AG04450 (cell line): ENCODE data around the gene CAV2. TPM values are rescaled to one million over a fixed set of nuclear protein-coding genes. Genes with fewer than 3 reads are reported as not detected.

Experiments
- CTCF ChIA-PET: fragments of 300-600, 350-600 bp; formaldehyde crosslinking; extraction: SDS; loops from one replicate; lab custom pipeline; 2022; ENCODE audit warnings: antibody characterized with exemption, inconsistent platforms; lab: Charles Lee
- POLR2A ChIA-PET: fragments of 350-600 bp; formaldehyde crosslinking; extraction: SDS; loops from one replicate; lab custom pipeline; 2021; ENCODE audit warnings: antibody characterized with exemption, inconsistent platforms; lab: Yijun Ruan, JAX
- DNase-seq: peaks from one replicate; pipeline ENCODE4 v3.0.0-alpha.2; 2011; ENCODE audit warnings: low read depth, low spot score
- H3K27ac ChIP-seq: one replicate; pipeline ENCODE4 v1.5.1; 2012; ENCODE audit warnings: low read depth, low read length, control low read depth
- H3K27me3 ChIP-seq: one replicate; pipeline ENCODE4 v1.6.0; 2012; ENCODE audit warnings: low read length; ENCODE audit not compliant: control insufficient read depth, insufficient read depth
- H3K4me3 ChIP-seq: 2 replicates; pipeline ENCODE4 v1.5.1; 2011; ENCODE audit warnings: mild to moderate bottlenecking, low read depth, low read length, control low read depth
- H3K9me3 ChIP-seq: 2 replicates; pipeline ENCODE4 v1.5.1; 2012; ENCODE audit warnings: low read length; ENCODE audit not compliant: control insufficient read depth, insufficient read depth
- CTCF ChIP-seq: IDR thresholded peaks from 2 replicates; pipeline ENCODE4 v1.5.1; 2011; ENCODE audit warnings: low read depth, low read length, control low read depth, inconsistent platforms
- polyA plus RNA-seq: library from polyadenylated mRNA; depleted of rRNA; stranded (reverse); fragments of >200 nt; gene quantifications from 2 replicates; pipeline ENCODE4 v1.2.3, GENCODE V29; 2011

Gene CAV2
- polyA plus RNA-seq, 1 experiment, result 265 TPM

GRCh38 chr7:116500078-116500853, 728 bp downstream of the CAV2 start:
- peak overlapping the region; percentile 75 for H3K27ac ChIP-seq
- POLR2A ChIA-PET, result interaction anchor here (0.6 to 1.0 kb wide), 2 partner anchors 26 to 57 kb away, joined by 3 read pairs; no protein-coding TSS in a partner anchor
- DNase-seq, result no peak

DNA sequence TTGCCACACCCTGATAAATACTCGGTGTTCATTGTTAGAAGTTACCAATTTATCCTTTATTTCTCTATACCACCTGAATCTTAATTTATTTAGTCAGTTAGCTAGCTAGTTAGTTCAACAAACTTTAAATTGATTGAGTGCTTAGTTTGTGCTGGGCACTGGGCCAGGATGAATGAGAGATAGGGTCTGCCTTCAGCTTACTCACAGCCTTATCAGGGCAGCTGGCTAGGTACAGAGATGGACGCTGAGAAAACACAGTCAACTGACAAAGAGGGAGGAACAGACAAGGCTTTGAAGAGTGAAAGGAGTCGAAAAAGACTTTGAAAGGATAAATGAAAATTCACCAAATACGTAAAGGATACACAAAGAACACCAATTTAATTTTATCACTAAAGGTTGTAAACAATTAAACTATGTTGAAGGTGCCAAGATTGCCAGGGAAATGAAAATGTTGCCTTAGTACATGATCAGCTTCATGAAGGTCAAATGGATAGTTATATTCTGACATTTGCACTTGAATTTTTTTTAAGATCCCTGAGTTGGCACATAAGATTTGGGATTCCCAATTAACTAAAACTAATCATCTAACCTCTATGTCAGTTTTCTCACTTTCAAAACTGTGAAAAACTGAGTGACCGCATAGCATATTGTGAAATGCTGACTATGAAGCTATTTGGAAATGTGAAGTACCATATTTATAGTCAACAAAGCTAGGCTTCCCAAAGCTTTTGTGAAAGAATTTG, 2.1 kb downstream of the CAV2 start:
- no peaks in the 10 kb centered on the region for H3K27me3 ChIP-seq
- H3K9me3 ChIP-seq, result no peaks in the 10 kb centered on the region; the same call in 1 of the 2 replicates
- POLR2A ChIA-PET, result interaction anchor here (0.5 to 1.1 kb wide), 3 partner anchors 25 to 60 kb away, joined by 4 to 11 read pairs (median 10); no protein-coding TSS in a partner anchor
- TF ChIP-seq CTCF, result no peak
- H3K27ac ChIP-seq, result no peak overlapping the region
- CTCF ChIA-PET, result interaction anchor here (0.6 to 2.4 kb wide), 7 partner anchors 21 to 329 kb away, joined by 3 to 10 read pairs (median 4); partner anchors contain the start of gene CAV1
- DNase-seq, result no peak
- peak overlapping the region; percentile 89 for H3K4me3 ChIP-seq

More at GRCh38 chr7:116500078-116500853, 728 bp downstream of the CAV2 start:
- H3K27me3 ChIP-seq, result no peaks in the 10 kb centered on the region
- H3K4me3 ChIP-seq, result peak overlapping the region; percentile 89
- TF ChIP-seq CTCF, result no peak
- CTCF ChIA-PET, result interaction anchor here (0.6 kb wide), 1 partner anchor 23 kb away, joined by 3 read pairs; no protein-coding TSS in a partner anchor
- H3K9me3 ChIP-seq, result no peaks in the 10 kb centered on the region; the same call in 1 of the 2 replicates

DNA sequence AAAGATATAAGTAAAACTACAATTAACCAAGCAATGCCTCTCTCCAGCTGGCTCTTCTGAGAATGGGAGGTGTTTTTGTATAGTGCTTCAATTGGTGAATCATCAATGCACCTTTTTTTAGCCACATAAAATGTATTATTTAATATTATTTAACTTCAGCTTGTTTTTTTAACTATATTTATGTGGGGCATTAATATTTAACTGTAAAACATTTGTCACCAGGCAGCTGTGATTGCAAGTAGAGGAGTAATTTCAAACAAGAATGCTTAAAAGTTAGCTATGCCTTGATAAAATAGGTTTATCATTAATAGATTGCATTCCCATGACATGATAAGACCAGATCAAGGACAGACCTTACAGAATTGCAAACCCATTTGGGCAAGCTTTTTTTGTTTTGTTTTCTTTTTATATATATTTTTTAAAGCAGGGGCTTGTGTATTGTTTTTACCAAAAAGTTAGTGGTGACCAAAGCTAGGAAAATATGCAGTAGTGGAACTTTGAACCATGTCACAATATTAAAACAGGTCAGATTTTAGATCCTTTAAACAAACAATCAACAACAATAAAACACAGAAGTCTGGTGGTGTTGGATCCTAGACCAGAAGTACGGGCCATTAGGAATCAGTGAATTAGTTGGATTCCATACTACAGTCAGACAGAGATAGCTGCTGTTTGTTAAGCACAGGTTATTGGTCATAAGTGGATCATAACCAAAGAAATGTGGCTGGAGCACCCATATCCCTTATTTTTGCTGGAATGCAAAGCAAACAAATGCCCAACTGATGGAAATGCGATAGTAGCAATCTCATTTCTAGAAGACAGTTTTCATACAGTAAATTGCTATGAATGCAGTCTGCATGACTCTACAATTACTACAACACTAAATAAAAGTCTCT, 2.9 kb downstream of the CAV2 start:
- CTCF ChIA-PET, result interaction anchor here (0.6 to 2.4 kb wide), 7 partner anchors 21 to 330 kb away, joined by 3 to 10 read pairs (median 4); partner anchors contain the start of gene CAV1

GRCh38 chr7:116503835-116504234, 4.3 kb downstream of the CAV2 start:
- no peaks in the 10 kb centered on the region for H3K27me3 ChIP-seq
- no peaks in the 10 kb centered on the region for H3K9me3 ChIP-seq
- DNase-seq, result no peak
- no peak overlapping the region for H3K4me3 ChIP-seq
- TF ChIP-seq CTCF, result no peak
- no peak overlapping the region for H3K27ac ChIP-seq
- ChIA-PET CTCF (interaction anchor here (0.9 to 1.5 kb wide), 3 partner anchors 22 to 246 kb away, joined by 3 to 9 read pairs (median 4); no protein-coding TSS in a partner anchor), POLR2A (no interaction called here)

More for the DNA sequence above, 2.9 kb downstream of the CAV2 start:
- peak overlapping the region; percentile 89; the same call in 1 of the 2 replicates for H3K4me3 ChIP-seq
- no peaks in the 10 kb centered on the region for H3K9me3 ChIP-seq
- H3K27me3 ChIP-seq, result no peaks in the 10 kb centered on the region
- TF ChIP-seq CTCF, result no peak
- DNase-seq, result no peak
- H3K27ac ChIP-seq, result no peak overlapping the region
- POLR2A ChIA-PET, result interaction anchor here (1.0 to 1.1 kb wide), 2 partner anchors 24 to 60 kb away, joined by 4 to 10 read pairs; no protein-coding TSS in a partner anchor
